Measurements from ENCODE around the gene ZFPM1. TPM values are rescaled to one million over a fixed set of nuclear protein-coding genes. Genes with fewer than 3 reads are reported as not detected.

ZFPM1 gene
- total RNA-seq, 2 experiments from 2014 or later, result 2.1 to 14.2 TPM

DNA sequence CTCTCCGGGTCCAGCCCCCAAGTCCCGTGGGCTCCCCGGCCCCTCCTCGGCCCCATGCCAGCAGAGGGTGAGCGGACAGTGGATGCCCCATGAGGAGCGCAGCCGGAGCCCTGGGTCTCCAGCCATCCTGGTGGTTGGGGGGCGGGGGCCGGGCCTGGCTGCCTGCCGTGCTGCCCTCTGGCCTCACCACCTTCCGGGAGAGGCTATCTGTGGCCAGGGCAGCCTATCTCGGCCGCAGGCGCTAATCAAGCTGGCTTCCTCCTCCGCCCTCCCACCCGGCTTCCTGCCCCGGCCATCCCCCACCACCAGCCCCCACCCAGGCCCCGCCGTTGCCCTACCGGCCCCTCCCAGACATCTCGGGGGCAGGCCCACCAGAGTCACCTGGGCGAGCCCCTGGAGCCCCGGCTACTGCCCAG, 46.8 kb downstream of the ZFPM1 start:
- H3K36me3 ChIP-seq (ENCODE audit: insufficient read depth, low read length), result no peaks in the 10 kb centered on the region
- BruUV-seq (replicated peaks), result no TSS peak
- H4K20me1 ChIP-seq (ENCODE audit: insufficient read depth, low read length), result no peaks in the 10 kb centered on the region
- CTCF ChIA-PET (ENCODE audit: unreplicated experiment), result no interaction called here
- no peaks in the 10 kb centered on the region for H3K9me3 ChIP-seq (ENCODE audit: low read length)
- H3K9me2 ChIP-seq (ENCODE audit: insufficient read depth, low read length), result no peaks in the 10 kb centered on the region
- no peak for TF ChIP-seq EZH2phosphoT487 (IDR thresholded peaks at IDR 0.05; ENCODE audit: borderline replicate concordance, low read depth, low read length)
- TF ChIP-seq, protein P1, sequence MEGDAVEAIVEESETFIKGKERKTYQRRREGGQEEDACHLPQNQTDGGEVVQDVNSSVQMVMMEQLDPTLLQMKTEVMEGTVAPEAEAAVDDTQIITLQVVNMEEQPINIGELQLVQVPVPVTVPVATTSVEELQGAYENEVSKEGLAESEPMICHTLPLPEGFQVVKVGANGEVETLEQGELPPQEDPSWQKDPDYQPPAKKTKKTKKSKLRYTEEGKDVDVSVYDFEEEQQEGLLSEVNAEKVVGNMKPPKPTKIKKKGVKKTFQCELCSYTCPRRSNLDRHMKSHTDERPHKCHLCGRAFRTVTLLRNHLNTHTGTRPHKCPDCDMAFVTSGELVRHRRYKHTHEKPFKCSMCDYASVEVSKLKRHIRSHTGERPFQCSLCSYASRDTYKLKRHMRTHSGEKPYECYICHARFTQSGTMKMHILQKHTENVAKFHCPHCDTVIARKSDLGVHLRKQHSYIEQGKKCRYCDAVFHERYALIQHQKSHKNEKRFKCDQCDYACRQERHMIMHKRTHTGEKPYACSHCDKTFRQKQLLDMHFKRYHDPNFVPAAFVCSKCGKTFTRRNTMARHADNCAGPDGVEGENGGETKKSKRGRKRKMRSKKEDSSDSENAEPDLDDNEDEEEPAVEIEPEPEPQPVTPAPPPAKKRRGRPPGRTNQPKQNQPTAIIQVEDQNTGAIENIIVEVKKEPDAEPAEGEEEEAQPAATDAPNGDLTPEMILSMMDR (conservative IDR thresholded peaks at IDR 0.05; ENCODE audit: low read length), result no peak
- H3K4me3 ChIP-seq (ENCODE audit: low read depth, low read length, poor library complexity, severe bottlenecking), result no peak overlapping the region
- H3K4me2 ChIP-seq (ENCODE audit: low read length), result no peak overlapping the region
- H2AFZ ChIP-seq (ENCODE audit: low read length), result no peak overlapping the region
- no peak for DNase-seq (ENCODE audit: low spot score)
- no peaks in the 10 kb centered on the region for H3K79me2 ChIP-seq (ENCODE audit: insufficient read depth, low read depth, low read length)
- H3K4me1 ChIP-seq (ENCODE audit: insufficient read depth, low read length, poor library complexity, severe bottlenecking), result peaks cover 3% of the 10 kb centered on the region
- intact Hi-C loops (cut with micrococcal nuclease; ENCODE audit: unreplicated experiment), result no loop called here
- H3K27ac ChIP-seq (ENCODE audit: low read depth, low read length, poor library complexity, severe bottlenecking), result no peak overlapping the region
- POLR2A ChIA-PET, result no interaction called here

DNA sequence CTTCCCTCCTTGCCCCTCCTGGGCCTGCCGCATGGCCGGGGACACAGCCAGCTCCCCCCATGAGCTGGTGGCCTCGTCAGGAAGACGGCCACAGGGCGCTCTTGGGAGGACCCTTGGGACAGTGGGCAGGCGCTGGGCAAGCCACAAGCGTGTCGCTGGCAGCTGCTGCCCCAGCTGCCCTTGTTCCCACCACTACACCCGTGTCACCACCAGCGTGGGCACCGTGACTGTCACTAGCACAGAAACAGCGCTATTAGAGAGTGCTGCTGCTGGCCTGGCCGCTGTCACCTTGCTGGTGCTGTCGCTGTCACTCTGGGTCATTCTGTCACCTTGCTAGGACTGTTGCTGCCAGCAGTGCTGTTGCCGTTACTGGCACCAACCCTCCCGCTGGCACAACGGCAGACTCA, 47.2 kb downstream of the ZFPM1 start:
- intact Hi-C loops (cut with micrococcal nuclease; ENCODE audit: unreplicated experiment), result no loop called here
- ChIA-PET CTCF (ENCODE audit: unreplicated experiment) (no interaction called here), POLR2A (no interaction called here)
- no TSS peak for BruUV-seq (replicated peaks)
- Histone ChIP-seq H3K4me2 (ENCODE audit: low read length) (no peak overlapping the region), H4K20me1 (ENCODE audit: insufficient read depth, low read length) (no peaks in the 10 kb centered on the region), H3K9me3 (ENCODE audit: low read length) (no peaks in the 10 kb centered on the region), H3K79me2 (ENCODE audit: insufficient read depth, low read depth, low read length) (no peaks in the 10 kb centered on the region), H3K9me2 (ENCODE audit: insufficient read depth, low read length) (no peaks in the 10 kb centered on the region), H3K27ac (ENCODE audit: low read depth, low read length, poor library complexity, severe bottlenecking) (no peak overlapping the region), H3K36me3 (ENCODE audit: insufficient read depth, low read length) (no peaks in the 10 kb centered on the region), H3K4me1 (ENCODE audit: insufficient read depth, low read length, poor library complexity, severe bottlenecking) (peaks cover 7% of the 10 kb centered on the region), H2AFZ (ENCODE audit: low read length) (no peak overlapping the region), H3K4me3 (ENCODE audit: low read depth, low read length, poor library complexity, severe bottlenecking) (no peak overlapping the region)
- no peak for DNase-seq (ENCODE audit: low spot score)
- TF ChIP-seq, protein P1 (conservative IDR thresholded peaks at IDR 0.05; ENCODE audit: low read length), result no peak
- no peak for TF ChIP-seq EZH2phosphoT487 (IDR thresholded peaks at IDR 0.05; ENCODE audit: borderline replicate concordance, low read depth, low read length)

DNA sequence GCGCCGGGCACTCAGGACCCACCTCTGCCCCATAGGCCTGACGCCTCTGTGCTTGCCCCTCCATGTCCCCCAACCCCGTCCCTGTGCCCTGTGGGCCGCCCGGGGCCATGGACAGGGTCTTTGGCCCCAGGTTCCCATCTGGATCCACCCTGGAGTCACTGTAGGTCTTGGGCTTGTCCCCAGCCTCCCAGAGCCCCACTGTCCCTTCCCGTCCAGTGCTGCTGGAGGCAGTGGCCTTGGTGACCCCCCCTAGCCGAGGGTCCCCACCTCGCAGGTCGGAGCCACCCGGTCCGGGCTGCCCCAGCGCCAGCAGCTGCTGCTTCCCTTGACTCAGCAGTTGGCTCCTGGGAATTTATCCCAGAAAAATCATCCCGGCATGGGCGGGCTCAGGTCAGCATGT, 49.3 kb downstream of the ZFPM1 start:
- no peaks in the 10 kb centered on the region for H3K79me2 ChIP-seq (ENCODE audit: insufficient read depth, low read depth, low read length)
- TF ChIP-seq, protein P1 (conservative IDR thresholded peaks at IDR 0.05; ENCODE audit: low read length), result no peak
- TF ChIP-seq EZH2phosphoT487 (IDR thresholded peaks at IDR 0.05; ENCODE audit: borderline replicate concordance, low read depth, low read length), result no peak
- H3K9me2 ChIP-seq (ENCODE audit: insufficient read depth, low read length), result no peaks in the 10 kb centered on the region
- ChIA-PET CTCF (ENCODE audit: unreplicated experiment) (no interaction called here), POLR2A (no interaction called here)
- H3K4me3 ChIP-seq (ENCODE audit: low read depth, low read length, poor library complexity, severe bottlenecking), result no peak overlapping the region
- H3K36me3 ChIP-seq (ENCODE audit: insufficient read depth, low read length), result no peaks in the 10 kb centered on the region
- no TSS peak for BruUV-seq (replicated peaks)
- H2AFZ ChIP-seq (ENCODE audit: low read length), result no peak overlapping the region
- intact Hi-C loops (cut with micrococcal nuclease; ENCODE audit: unreplicated experiment), result no loop called here
- no peaks in the 10 kb centered on the region for H3K9me3 ChIP-seq (ENCODE audit: low read length)
- DNase-seq (ENCODE audit: low spot score), result no peak
- H4K20me1 ChIP-seq (ENCODE audit: insufficient read depth, low read length), result no peaks in the 10 kb centered on the region
- peaks cover 12% of the 10 kb centered on the region for H3K4me1 ChIP-seq (ENCODE audit: insufficient read depth, low read length, poor library complexity, severe bottlenecking)
- no peak overlapping the region for H3K27ac ChIP-seq (ENCODE audit: low read depth, low read length, poor library complexity, severe bottlenecking)
- no peak overlapping the region for H3K4me2 ChIP-seq (ENCODE audit: low read length)

Data from OCI-LY7 (cell line).